SU-DHL-6 (cell line): ENCODE data around the gene RSPRY1.

ENCODE experiments used
- H2AFZ ChIP-seq: fragments of 200-600 bp; sonication (generic); 2 replicates; pipeline ENCODE4 v1.6.1; 2014; ENCODE audit warnings: low read depth, mild to moderate bottlenecking, moderate library complexity, mixed read lengths, antibody characterized with exemption, low read length; ENCODE audit not compliant: severe bottlenecking
- H3F3A ChIP-seq: fragments of 200-600 bp; shearing (Covaris generic); 2 replicates; pipeline ENCODE4 v1.6.0; 2016; ENCODE audit warnings: antibody characterized with exemption, mild to moderate bottlenecking; ENCODE audit not compliant: insufficient read depth
- H3K27ac ChIP-seq: fragments of 200-600 bp; sonication (generic); 2 replicates; pipeline ENCODE4 v1.5.1; 2016; ENCODE audit warnings: low read depth, mild to moderate bottlenecking, low read length, moderate library complexity, mixed read lengths
- H3K27me3 ChIP-seq: fragments of 200-600 bp; sonication (generic), shearing (Covaris generic); 2 replicates; pipeline ENCODE4 v1.6.0; 2014; ENCODE audit warnings: mild to moderate bottlenecking, low read length
- H3K36me3 ChIP-seq: fragments of 200-600 bp; sonication (generic); 2 replicates; pipeline ENCODE4 v1.6.1; 2014; ENCODE audit warnings: mild to moderate bottlenecking, low read length, mixed read lengths
- H3K4me2 ChIP-seq: fragments of 300-600, 200-600 bp; shearing (Covaris generic), sonication (generic); 2 replicates; pipeline ENCODE4 v1.6.0; 2014; ENCODE audit warnings: low read length, low read depth, mild to moderate bottlenecking; ENCODE audit not compliant: poor library complexity, severe bottlenecking
- H3K4me3 ChIP-seq: fragments of 200-600 bp; sonication (generic); 2 replicates; pipeline ENCODE4 v1.5.1; 2014; ENCODE audit warnings: antibody characterized with exemption, low read length, mild to moderate bottlenecking, mixed read lengths; ENCODE audit not compliant: insufficient read depth, poor library complexity, severe bottlenecking
- H3K79me2 ChIP-seq: fragments of 200-600 bp; sonication (generic); 2 replicates; pipeline ENCODE4 v1.6.1; 2014; ENCODE audit warnings: mild to moderate bottlenecking, low read length, moderate library complexity; ENCODE audit not compliant: insufficient read depth
- H3K9ac ChIP-seq: fragments of 200-600 bp; sonication (generic); 2 replicates; pipeline ENCODE4 v1.7.0; 2014; ENCODE audit warnings: mild to moderate bottlenecking, low read length
- H3K9me2 ChIP-seq: fragments of 200-600 bp; sonication (generic); replicated peaks from 2 replicates; pipeline ENCODE4 v1.6.1; 2014; ENCODE audit warnings: low read length; ENCODE audit not compliant: insufficient read depth
- H3K9me3 ChIP-seq: fragments of 200-600 bp; sonication (generic); 2 replicates; pipeline ENCODE4 v1.6.1; 2014; ENCODE audit warnings: low read length, mixed read lengths; ENCODE audit not compliant: insufficient read depth
- H4K20me1 ChIP-seq: fragments of 200-600 bp; sonication (generic); 2 replicates; pipeline ENCODE4 v1.6.1; 2014; ENCODE audit warnings: low read depth, mild to moderate bottlenecking, antibody characterized with exemption, low read length, moderate library complexity, mixed read lengths
- EZH2phosphoT487 ChIP-seq: fragments of 200-600 bp; sonication (generic), shearing (Covaris generic); conservative IDR thresholded peaks from 2 replicates; pipeline ENCODE4 v1.6.1; 2018; ENCODE audit warnings: mild to moderate bottlenecking, antibody characterized with exemption, low read length, moderate library complexity, mixed read lengths
- TF ChIP-seq, protein P1 (sequence below): fragments of 200-600 bp; sonication (generic); IDR thresholded peaks from one replicate; pipeline ENCODE4 v1.5.1; 2017; ENCODE audit warnings: antibody characterized with exemption, mild to moderate bottlenecking, low read length, moderate library complexity; ENCODE audit not compliant: insufficient read depth, poor library complexity, severe bottlenecking

Gene RSPRY1

DNA sequence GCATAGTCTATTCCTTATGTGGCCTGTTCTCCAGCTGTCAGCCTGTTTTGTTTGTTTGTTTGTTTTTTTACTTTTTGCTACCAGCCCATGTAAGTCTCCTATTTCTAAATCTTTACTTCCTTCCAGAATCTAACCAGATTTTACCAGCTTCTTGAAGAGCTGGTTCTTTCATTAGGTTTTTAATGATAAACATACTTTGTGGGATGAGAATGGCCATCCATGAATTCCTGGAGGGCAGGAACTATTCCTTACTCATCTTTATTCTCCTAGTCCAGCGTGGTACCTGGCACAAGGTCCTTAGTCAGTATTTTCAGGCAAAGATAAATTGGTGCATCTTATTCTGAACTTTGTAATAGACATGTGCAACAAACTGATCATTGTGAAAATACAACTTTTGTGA lies 17.3 kb downstream of the RSPRY1 start:
- Histone ChIP-seq H3F3A (no peaks in the 10 kb centered on the region; the same call in 1 of the 2 replicates), H3K36me3 (peaks cover 12% of the 10 kb centered on the region; the same call in 1 of the 2 replicates), H3K9me2 (no peaks in the 10 kb centered on the region), H3K4me2 (no peak overlapping the region), H3K9me3 (no peaks in the 10 kb centered on the region), H3K27me3 (no peaks in the 10 kb centered on the region), H3K27ac (no peak overlapping the region), H3K4me3 (no peak overlapping the region), H2AFZ (no peak overlapping the region), H3K79me2 (no peaks in the 10 kb centered on the region), H3K9ac (no peak overlapping the region), H4K20me1 (no peaks in the 10 kb centered on the region; the same call in 1 of the 2 replicates)
- TF ChIP-seq EZH2phosphoT487, result no peak
- TF ChIP-seq, protein P1, sequence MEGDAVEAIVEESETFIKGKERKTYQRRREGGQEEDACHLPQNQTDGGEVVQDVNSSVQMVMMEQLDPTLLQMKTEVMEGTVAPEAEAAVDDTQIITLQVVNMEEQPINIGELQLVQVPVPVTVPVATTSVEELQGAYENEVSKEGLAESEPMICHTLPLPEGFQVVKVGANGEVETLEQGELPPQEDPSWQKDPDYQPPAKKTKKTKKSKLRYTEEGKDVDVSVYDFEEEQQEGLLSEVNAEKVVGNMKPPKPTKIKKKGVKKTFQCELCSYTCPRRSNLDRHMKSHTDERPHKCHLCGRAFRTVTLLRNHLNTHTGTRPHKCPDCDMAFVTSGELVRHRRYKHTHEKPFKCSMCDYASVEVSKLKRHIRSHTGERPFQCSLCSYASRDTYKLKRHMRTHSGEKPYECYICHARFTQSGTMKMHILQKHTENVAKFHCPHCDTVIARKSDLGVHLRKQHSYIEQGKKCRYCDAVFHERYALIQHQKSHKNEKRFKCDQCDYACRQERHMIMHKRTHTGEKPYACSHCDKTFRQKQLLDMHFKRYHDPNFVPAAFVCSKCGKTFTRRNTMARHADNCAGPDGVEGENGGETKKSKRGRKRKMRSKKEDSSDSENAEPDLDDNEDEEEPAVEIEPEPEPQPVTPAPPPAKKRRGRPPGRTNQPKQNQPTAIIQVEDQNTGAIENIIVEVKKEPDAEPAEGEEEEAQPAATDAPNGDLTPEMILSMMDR, result no peak

DNA sequence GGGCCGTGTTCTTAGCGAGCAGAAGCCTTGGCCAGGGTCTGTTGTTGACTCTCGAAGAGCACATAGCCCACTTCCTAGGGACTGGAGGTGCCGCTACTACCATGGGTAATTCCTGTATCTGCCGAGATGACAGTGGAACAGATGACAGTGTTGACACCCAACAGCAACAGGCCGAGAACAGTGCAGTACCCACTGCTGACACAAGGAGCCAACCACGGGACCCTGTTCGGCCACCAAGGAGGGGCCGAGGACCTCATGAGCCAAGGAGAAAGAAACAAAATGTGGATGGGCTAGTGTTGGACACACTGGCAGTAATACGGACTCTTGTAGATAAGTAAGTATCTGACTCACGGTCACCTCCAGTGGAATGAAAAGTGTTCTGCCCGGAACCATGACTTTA lies 18.5 kb downstream of the RSPRY1 start:
- TF ChIP-seq, protein P1, result no peak
- no peak for TF ChIP-seq EZH2phosphoT487
- H3K4me3 ChIP-seq, result no peak overlapping the region
- no peaks in the 10 kb centered on the region; the same call in 1 of the 2 replicates for H4K20me1 ChIP-seq
- no peak overlapping the region for H2AFZ ChIP-seq
- no peak overlapping the region for H3K27ac ChIP-seq
- H3K9me3 ChIP-seq, result no peaks in the 10 kb centered on the region
- H3K27me3 ChIP-seq, result no peaks in the 10 kb centered on the region
- no peak overlapping the region for H3K9ac ChIP-seq
- H3K36me3 ChIP-seq, result peaks cover 17% of the 10 kb centered on the region; the same call in 1 of the 2 replicates
- H3K9me2 ChIP-seq, result no peaks in the 10 kb centered on the region
- no peak overlapping the region for H3K4me2 ChIP-seq
- no peaks in the 10 kb centered on the region; the same call in 1 of the 2 replicates for H3F3A ChIP-seq
- H3K79me2 ChIP-seq, result no peaks in the 10 kb centered on the region

DNA sequence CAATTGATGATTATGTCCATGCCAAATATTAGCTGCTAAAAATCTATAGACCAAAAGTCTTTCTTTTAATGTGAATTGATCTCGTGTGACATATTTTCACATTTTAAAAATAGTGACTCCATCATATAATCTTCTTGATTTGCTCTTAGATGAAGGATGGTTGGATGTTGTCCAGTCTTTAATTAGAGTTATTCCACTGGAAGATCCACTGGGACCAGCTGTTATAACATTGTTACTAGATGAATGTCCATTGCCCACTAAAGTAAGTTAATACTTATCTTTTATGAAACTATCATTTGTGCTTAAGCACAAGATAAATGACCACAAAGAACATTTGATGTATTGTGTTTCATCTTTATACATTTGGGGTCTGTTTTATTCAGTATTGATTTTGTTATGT lies 22.8 kb downstream of the RSPRY1 start:
- Histone ChIP-seq H4K20me1 (no peaks in the 10 kb centered on the region; the same call in 1 of the 2 replicates), H3K4me2 (no peak overlapping the region), H3K9me2 (no peaks in the 10 kb centered on the region), H3K9ac (no peak overlapping the region), H2AFZ (no peak overlapping the region), H3K36me3 (peaks cover 22% of the 10 kb centered on the region; the same call in 1 of the 2 replicates), H3K27me3 (no peaks in the 10 kb centered on the region), H3K79me2 (no peaks in the 10 kb centered on the region), H3K4me3 (no peak overlapping the region), H3K9me3 (no peaks in the 10 kb centered on the region), H3F3A (no peaks in the 10 kb centered on the region; the same call in 1 of the 2 replicates), H3K27ac (no peak overlapping the region)
- TF ChIP-seq, protein P1, result no peak
- no peak for TF ChIP-seq EZH2phosphoT487
